Muscle of leg (tissue), 11 donors: ENCODE measurements around the gene PRKN. TPM values are rescaled to one million over a fixed set of nuclear protein-coding genes. Genes with fewer than 3 reads are reported as not detected.

Experiments
- DNase-seq: peaks from one replicate; pipeline ENCODE4 v3.0.0; 2013
- H3K27ac ChIP-seq: one replicate; pipeline ENCODE4 v1.5.1; 2013; ENCODE audit warnings: mild to moderate bottlenecking, low read length, control low read depth
- H3K27me3 ChIP-seq: one replicate; pipeline ENCODE4 v1.6.1; 2013; ENCODE audit warnings: low read length; ENCODE audit not compliant: control insufficient read depth, insufficient read depth
- H3K36me3 ChIP-seq: one replicate; pipeline ENCODE4 v1.6.1; 2013; ENCODE audit warnings: low read length; ENCODE audit not compliant: control insufficient read depth, insufficient read depth
- H3K4me1 ChIP-seq: one replicate; pipeline ENCODE4 v1.6.1; 2013; ENCODE audit warnings: low read length; ENCODE audit not compliant: control insufficient read depth, insufficient read depth
- H3K4me3 ChIP-seq: one replicate; pipeline ENCODE4 v1.5.1; 2013; ENCODE audit warnings: low read length, control low read depth
- H3K9me3 ChIP-seq: replicated peaks from 2 replicates; pipeline ENCODE4 v1.6.1; 2013; ENCODE audit warnings: low read depth, low read length; ENCODE audit not compliant: control insufficient read depth
- WGBS: methylation state at CpG from one replicate; pipeline ENCODE4 v1.1.5; 2013; ENCODE audit warnings: missing lambda C conversion rate; ENCODE audit not compliant: insufficient coverage; 5-methylcytosine and 5-hydroxymethylcytosine counted together
- polyA plus RNA-seq, 8 donors: library from polyadenylated mRNA; unstranded; fragments of 120-200 nt; gene quantifications; one replicate each; pipeline versions ENCODE4 v1.2.1 to v1.2.3, GENCODE V29; 2013; ENCODE audit warnings: inconsistent platforms in 1 of 8, low replicate concordance in 1 of 8; ENCODE audit not compliant: insufficient read length in 8 of 8, insufficient read depth in 1 of 8
- total RNA-seq: library from RNA; stranded (reverse); fragments of 120-200 nt; gene quantifications from one replicate; pipeline ENCODE4 v1.2.4, GENCODE V29; 2013

PRKN gene
- total and polyA plus RNA-seq, 9 donors = 2.5 to 4.7 (median 3.9) TPM

DNA sequence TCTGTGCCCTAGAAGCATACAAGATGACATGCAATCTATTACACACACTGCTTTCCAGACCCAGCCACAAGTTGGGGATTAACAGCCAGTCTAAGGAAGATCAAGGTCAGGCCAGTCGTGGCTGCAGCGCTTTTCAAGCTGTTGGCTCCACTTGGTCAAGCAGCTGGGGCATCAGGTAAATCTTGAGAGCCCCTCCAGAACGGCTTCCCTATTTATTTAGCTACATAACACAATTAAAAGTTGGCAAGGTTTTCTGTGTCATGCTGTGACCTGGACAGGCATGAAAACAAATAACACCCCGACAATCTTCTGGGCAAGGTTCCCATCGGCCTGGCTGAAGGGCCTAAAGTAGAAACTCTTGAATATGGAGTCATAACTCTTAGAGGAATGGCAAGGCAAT lies 524.3 kb downstream of the PRKN start:
- no peaks in the 10 kb centered on the region for H3K36me3 ChIP-seq
- peaks cover 3% of the 10 kb centered on the region for H3K4me1 ChIP-seq
- no peak for DNase-seq
- no peaks in the 10 kb centered on the region for H3K27me3 ChIP-seq
- H3K4me3 ChIP-seq = no peak overlapping the region
- 83% methylated on average over 1 of the region's 5 CpGs for WGBS
- no peaks in the 10 kb centered on the region for H3K9me3 ChIP-seq
- H3K27ac ChIP-seq = no peak overlapping the region

DNA sequence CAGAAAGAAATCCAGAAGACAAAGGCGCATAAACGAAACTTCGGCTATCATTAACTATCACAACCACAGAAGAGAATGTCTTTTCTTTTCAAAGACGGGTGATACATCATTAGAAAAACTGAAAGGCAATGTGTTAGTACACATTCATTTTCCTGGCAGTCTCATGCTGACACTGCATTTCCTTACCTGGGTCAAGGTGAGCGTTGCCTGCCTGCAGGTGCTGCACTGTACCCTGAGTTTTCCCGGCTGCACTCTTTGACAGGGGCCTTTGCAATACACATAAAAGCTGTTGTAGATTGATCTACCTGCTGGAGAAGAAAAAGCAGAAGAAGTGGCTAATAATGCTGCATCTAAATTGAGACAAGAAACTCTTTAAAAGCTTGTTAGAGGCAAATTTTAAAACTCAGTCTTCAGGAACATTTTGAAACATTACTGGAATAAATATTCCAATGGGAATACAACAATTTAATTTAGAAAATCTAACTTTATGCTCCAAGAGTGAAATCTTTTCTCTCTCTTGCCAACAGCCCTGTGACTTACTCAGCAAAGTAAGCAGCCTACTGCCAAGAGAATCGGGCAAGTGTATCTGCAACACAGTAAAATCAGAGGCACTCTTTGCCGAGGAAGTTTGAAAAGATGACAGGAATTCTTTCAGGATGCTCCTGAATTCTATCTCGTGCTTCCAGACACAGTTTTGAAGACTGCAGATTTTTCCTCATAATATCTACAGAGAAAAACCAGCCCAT lies 526.4 kb downstream of the PRKN start:
- Histone ChIP-seq H3K36me3 (no peaks in the 10 kb centered on the region), H3K27me3 (no peaks in the 10 kb centered on the region), H3K9me3 (no peaks in the 10 kb centered on the region), H3K4me3 (no peak overlapping the region), H3K27ac (no peak overlapping the region), H3K4me1 (peaks cover 3% of the 10 kb centered on the region)
- DNase-seq = peak; percentile 87
- 40% methylated on average over 1 of the region's 9 CpGs for WGBS

DNA sequence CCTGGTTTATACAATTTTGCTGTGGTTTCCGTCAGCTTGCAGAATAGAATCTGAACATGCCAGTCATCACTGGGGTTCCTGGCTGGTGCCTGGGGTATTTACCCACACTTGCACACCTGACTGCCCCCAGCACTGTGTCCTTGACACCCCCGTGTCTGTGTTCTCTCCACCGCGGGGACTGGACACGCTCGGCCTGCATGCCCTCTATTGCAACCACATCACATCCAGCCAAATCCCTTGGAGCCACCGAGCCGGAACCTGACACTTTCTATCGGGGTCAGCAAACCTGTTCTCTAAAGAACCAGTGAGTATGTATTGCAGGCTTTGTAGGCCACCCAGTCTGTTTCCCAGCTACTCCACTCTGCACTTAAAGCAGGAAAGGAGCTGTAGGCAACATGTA lies 527.5 kb downstream of the PRKN start:
- Histone ChIP-seq H3K27ac (no peak overlapping the region), H3K4me1 (peaks cover 3% of the 10 kb centered on the region), H3K9me3 (no peaks in the 10 kb centered on the region), H3K27me3 (no peaks in the 10 kb centered on the region), H3K4me3 (no peak overlapping the region), H3K36me3 (no peaks in the 10 kb centered on the region)
- DNase-seq = no peak
- 100% methylated on average over 1 of the region's 9 CpGs for WGBS

DNA sequence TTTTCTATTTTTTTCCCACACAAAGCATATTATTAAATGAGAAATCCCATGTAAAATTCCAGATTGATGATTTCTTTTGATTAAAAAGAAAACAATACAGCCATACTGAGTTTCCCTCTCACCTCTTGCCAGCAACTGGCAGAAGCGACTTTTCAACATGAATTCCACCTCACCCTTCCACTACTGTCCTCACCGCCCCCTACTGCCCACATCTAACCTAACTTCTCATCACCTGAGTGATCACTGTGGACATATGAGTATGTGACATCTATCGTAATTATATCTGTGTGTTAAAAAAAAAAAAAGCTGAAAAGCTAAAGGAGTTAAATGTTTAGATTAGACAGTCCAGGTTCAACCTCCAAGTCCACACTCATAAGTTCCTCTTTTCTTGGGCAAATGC lies 528.6 kb downstream of the PRKN start:
- no peaks in the 10 kb centered on the region for H3K27me3 ChIP-seq
- no peak for DNase-seq
- no peaks in the 10 kb centered on the region for H3K9me3 ChIP-seq
- H3K4me1 ChIP-seq = peaks cover 3% of the 10 kb centered on the region
- no peak overlapping the region for H3K27ac ChIP-seq
- H3K4me3 ChIP-seq = no peak overlapping the region
- no CpG with 5 or more reads among the region's 3 CpGs for WGBS
- no peaks in the 10 kb centered on the region for H3K36me3 ChIP-seq

DNA sequence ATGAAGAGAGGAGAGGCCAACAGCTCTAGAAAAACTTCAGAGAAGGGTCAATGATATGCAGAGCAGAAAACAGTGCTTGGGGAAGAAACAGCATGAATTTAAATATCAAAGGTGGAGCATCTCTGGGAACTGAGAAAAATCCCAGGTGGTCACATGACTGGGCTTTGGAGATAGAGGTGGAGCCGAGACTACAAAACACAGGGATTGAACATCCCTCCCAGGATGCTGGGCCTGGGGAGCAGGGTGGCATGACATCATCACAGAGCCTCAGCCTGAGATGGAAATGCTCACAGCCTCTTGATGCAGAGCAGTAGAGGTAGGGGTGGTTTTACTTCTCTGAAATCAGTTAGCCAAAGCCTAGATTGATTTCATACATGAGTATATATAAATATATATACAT lies 529.5 kb downstream of the PRKN start:
- Histone ChIP-seq H3K4me3 (no peak overlapping the region), H3K27ac (no peak overlapping the region), H3K36me3 (no peaks in the 10 kb centered on the region), H3K4me1 (peaks cover 3% of the 10 kb centered on the region), H3K27me3 (no peaks in the 10 kb centered on the region), H3K9me3 (no peaks in the 10 kb centered on the region)
- DNase-seq = no peak
- WGBS = no CpG with 5 or more reads among the region's 1 CpG

DNA sequence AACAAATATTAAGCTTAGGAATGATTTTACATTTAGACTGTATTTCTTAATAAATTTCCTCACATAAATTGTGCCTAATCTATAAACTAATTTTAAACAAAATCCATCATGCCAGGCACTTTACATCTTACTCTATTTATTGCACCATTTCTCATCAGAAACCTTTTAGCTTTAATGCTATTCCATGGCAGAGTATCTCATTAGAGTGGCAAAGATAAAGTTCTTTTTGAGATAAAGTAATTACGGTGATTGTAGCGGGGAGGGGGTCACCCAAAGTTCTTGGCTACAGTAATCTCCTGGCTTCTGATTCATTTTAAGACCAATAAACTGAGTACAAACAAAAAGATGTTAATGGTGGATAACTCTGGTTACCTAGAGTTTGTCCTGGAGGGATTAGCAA lies 532.1 kb downstream of the PRKN start:
- whole genome bisulfite sequencing = no CpG with 5 or more reads among the region's 2 CpGs
- DNase-seq = no peak
- Histone ChIP-seq H3K4me3 (no peak overlapping the region), H3K4me1 (no peaks in the 10 kb centered on the region), H3K27me3 (no peaks in the 10 kb centered on the region), H3K27ac (no peak overlapping the region), H3K36me3 (no peaks in the 10 kb centered on the region), H3K9me3 (no peaks in the 10 kb centered on the region)

DNA sequence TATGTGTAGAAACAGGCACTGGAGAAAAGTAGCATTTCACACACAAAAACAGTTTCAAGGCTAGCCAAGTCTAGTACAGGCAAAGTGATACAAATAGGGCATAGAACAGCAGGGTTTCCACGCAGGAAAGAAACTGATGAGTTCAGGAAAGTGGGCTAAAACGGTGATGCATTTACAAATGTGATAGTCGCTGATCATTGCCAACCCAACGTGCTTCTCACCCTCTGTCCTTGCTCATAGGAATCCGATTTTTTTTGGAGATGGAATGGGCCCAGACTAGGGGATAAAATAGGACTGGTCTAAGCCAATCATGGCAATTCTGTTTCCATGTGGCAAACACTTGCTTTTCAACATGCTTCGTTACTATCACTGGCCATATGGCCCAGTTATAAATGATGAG lies 536.6 kb downstream of the PRKN start:
- Histone ChIP-seq H3K9me3 (no peaks in the 10 kb centered on the region), H3K4me1 (no peaks in the 10 kb centered on the region), H3K36me3 (no peaks in the 10 kb centered on the region), H3K27me3 (no peaks in the 10 kb centered on the region), H3K27ac (no peak overlapping the region), H3K4me3 (no peak overlapping the region)
- 95% methylated on average over 2 of the region's 6 CpGs for WGBS
- no peak for DNase-seq

DNA sequence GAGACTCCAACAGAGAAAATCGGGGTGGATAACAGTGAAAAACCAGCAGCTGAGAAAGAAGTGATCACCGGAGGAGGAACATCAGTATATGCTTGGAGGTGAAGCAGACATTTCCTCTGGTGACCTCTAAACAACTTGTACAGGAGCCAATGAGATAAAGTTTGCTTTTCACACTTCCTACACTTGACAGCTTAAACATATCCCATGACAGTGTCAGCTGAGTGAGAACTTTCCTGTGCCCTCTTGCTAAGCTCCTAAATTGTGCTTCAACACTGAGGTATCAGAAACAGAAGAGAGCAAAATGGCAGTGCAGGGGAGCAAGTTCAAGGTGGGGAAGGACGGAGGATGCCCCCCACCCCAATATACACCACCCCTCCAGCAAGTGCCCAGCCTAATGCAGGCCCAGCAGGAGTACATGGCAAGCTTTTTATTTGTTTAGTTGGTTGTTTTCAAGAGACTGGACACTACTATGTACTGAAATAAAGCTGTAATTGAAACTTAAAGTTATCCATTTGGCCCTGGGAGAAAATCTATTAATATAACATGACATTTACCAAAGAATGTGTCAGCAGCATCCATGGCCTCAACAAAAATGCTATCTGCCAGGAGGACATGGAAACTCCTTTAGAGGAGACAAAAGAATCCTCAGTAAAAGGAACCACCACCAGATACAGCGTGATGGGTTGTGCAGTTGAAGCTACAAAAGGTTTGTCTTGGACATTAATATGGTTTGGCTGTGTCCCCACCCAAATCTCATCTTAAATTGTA lies 540.2 kb downstream of the PRKN start:
- 83% methylated on average over 1 of the region's 4 CpGs for WGBS
- DNase-seq = no peak
- H3K4me1 ChIP-seq = no peaks in the 10 kb centered on the region
- H3K36me3 ChIP-seq = no peaks in the 10 kb centered on the region
- H3K27ac ChIP-seq = no peak overlapping the region
- no peaks in the 10 kb centered on the region for H3K9me3 ChIP-seq
- H3K4me3 ChIP-seq = no peak overlapping the region
- no peaks in the 10 kb centered on the region for H3K27me3 ChIP-seq

DNA sequence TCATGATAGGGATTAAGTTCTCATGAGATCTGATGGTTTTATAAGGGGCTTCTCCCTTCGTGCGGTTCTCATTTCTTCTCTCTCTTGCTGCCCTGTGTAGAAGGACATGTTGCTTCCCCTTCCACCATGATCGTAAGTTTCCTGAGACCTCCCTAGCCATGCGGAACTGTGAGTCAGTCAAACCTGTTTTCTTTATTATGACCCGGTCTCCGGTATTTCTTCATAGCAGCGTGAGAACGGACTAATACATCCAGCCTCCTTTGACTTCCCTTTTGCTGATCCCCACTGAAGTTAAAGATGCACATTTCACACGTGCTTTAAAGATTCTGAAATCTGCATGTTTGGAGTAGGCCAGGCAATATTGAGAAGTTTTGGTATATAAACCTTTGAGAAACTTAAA lies 543.1 kb downstream of the PRKN start:
- Histone ChIP-seq H3K9me3 (no peaks in the 10 kb centered on the region), H3K36me3 (no peaks in the 10 kb centered on the region), H3K4me3 (no peak overlapping the region), H3K4me1 (no peaks in the 10 kb centered on the region), H3K27me3 (no peaks in the 10 kb centered on the region), H3K27ac (no peak overlapping the region)
- 77% methylated on average over 4 of the region's 9 CpGs for WGBS
- DNase-seq = no peak

DNA sequence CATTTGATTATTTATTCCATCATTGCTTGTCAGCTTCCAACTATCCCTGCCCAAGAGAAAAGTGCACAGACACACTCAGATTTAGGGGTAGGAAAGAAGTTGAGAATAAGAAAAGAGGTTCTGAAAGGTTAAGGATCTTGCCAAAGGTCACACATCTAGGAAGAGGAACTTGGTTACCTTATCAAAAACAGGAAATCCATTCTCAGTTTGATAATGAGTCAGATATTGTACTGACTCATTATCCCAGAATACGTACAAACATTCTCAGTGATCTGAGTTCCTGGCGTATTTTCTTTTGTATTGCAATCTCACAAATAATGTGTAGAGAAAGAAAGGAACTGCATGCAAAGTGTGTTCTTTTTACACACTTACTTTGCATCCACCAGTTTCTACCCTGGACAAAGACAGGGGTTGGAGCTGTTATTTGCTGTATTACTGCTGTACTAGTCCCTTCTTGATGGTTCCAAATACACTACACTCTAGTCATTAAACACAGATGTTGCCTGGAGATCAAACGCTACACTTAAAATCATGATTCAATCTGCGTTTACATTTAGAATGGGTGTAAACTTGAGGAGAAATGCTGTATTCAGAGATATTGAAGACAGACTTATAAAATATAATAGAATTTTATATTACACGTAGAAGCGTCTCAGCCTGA lies 545.7 kb downstream of the PRKN start:
- no peaks in the 10 kb centered on the region for H3K27me3 ChIP-seq

More for the DNA sequence above, 545.7 kb downstream of the PRKN start:
- WGBS = no CpG with 5 or more reads among the region's 6 CpGs
- no peak overlapping the region for H3K27ac ChIP-seq
- H3K36me3 ChIP-seq = no peaks in the 10 kb centered on the region
- H3K4me1 ChIP-seq = peaks cover 12% of the 10 kb centered on the region
- H3K4me3 ChIP-seq = no peak overlapping the region
- H3K9me3 ChIP-seq = no peaks in the 10 kb centered on the region
- no peak for DNase-seq
